HG02970 (cell line): ENCODE results near the gene CREB3L2.
"Not testable (repeated sequence)": the region's sequence is repeated elsewhere in the genome, so short reads cannot be mapped to it uniquely, and the experiment has no call there.

Experiments
- ATAC-seq: cut with Tn5 transposase; IDR thresholded peaks from one replicate; pipeline ENCODE4 v1.9.1; 2021; ENCODE audit warnings: mild to moderate bottlenecking, moderate library complexity, moderate number of reproducible peaks; ENCODE audit not compliant: unreplicated experiment, low FRiP score

The CREB3L2 gene

GRCh38 chr7:137974766-137975165 is 27.1 kb downstream of the CREB3L2 start:
- no peak for ATAC-seq

- no peak for ATAC-seq
Measured at GRCh38 chr7:137970253-137970975, 31.5 kb downstream of the CREB3L2 start.

- ATAC-seq = no peak
Measured at GRCh38 chr7:137969828-137970227, 32.1 kb downstream of the CREB3L2 start.

GRCh38 chr7:137968890-137969289 is 33.0 kb downstream of the CREB3L2 start:
- no peak for ATAC-seq

GRCh38 chr7:137968339-137968738 is 33.5 kb downstream of the CREB3L2 start:
- ATAC-seq = not testable (repeated sequence)

GRCh38 chr7:137967143-137968018 is 34.5 kb downstream of the CREB3L2 start:
- no peak for ATAC-seq

- ATAC-seq = no peak
Measured at GRCh38 chr7:137966641-137967142, 35.2 kb downstream of the CREB3L2 start.

- ATAC-seq = no peak
Measured at GRCh38 chr7:137965942-137966640, 35.8 kb downstream of the CREB3L2 start.

- no peak for ATAC-seq
Measured at GRCh38 chr7:137964824-137965545, 36.9 kb downstream of the CREB3L2 start.

- ATAC-seq = no peak
Measured at GRCh38 chr7:137962875-137963507, 38.9 kb downstream of the CREB3L2 start.

GRCh38 chr7:137962491-137962874 is 39.4 kb downstream of the CREB3L2 start:
- no peak for ATAC-seq

- no peak for ATAC-seq
Measured at GRCh38 chr7:137961200-137962177, 40.4 kb downstream of the CREB3L2 start.

GRCh38 chr7:137960020-137960419 is 41.9 kb downstream of the CREB3L2 start:
- no peak for ATAC-seq

GRCh38 chr7:137958470-137959431 is 43.1 kb downstream of the CREB3L2 start:
- no peak for ATAC-seq

GRCh38 chr7:137957887-137958286 is 44.0 kb downstream of the CREB3L2 start:
- no peak for ATAC-seq

GRCh38 chr7:137956591-137956990 is 45.3 kb downstream of the CREB3L2 start:
- no peak for ATAC-seq

- no peak for ATAC-seq
Measured at GRCh38 chr7:137956183-137956582, 45.7 kb downstream of the CREB3L2 start.
